Stimulated activated CD4-positive, alpha-beta T cell treated with anti-CD3 and anti-CD28 coated beads, Interleukin-2, amount 100 ng/mL, for 48 hours (primary cell): ENCODE data around the gene TCF4.

ENCODE experiments used
- DNase-seq, 2 donors: peaks; one replicate each; pipeline ENCODE4 v3.0.0-alpha.2; 2020

TCF4 gene

GRCh38 chr18:55588111-55588869 is at the start of gene TCF4:
Gene TCF4 (minus strand): TSS chr18:55588192. CDS start chr18:55587116, 1,076 bp downstream.
- DNase-seq = no peak

DNA sequence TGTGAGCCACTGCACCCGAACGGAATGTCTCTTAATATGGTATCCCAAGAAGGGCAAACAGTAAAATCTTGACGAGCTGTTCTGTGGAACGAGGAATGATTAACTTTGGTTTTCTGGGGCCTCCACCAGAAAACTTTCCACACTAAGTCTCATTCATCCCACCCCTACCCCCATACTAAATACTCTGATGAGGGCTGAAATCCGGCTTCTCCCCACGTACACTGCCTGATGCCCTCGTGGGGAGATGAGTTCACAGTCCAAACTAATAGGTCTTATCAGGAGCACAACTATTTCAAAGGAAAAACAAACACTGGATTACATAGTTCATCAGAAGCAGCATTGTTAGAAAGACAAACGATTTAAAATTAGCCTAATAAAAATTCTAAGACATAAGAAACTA is 49.2 kb upstream of the TCF4 start:
- no peak for DNase-seq

DNA sequence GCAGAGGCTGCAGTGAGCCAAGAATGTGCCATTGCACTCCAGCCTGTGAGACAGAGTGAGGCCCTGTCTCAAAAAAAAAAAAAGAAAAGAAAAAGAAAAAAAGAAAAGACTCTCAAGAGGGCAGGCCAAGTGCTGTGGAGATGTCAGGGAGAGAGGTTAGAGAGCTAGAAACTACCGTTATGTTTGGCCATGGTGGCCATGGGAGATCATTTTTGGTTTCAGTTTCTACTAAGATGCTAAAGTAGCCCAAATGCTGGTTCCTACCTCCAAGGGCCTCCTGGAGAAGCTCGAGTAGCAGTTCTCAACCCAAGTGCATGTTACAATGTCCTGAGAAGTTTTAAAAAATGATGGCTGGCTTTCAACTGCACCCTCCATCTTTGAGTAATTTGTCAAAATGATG is 47.4 kb upstream of the TCF4 start:
- no peak for DNase-seq

GRCh38 chr18:55634545-55634944 is 46.6 kb upstream of the TCF4 start:
- DNase-seq = no peak

- DNase-seq = no peak
These were observed 45.0 kb upstream of the TCF4 start for GRCh38 chr18:55633032-55633431.

DNA sequence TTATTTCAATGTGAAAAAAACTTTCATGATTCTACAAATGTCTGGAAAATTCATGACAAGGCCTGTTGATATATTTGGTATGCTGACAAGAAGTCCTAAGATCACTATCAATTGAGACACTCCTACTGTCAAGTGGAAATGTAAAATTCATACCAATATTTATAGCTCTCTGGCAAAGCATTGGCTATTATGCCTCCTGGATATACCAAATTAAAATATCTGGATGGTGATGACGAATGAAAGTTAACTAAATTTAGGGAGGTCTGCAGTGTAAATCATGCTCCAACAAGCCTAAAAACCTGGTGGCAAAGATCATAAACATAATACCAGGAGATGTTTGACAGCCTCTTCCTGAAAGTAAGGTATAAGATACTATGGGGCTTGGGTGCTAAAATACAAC is 41.1 kb upstream of the TCF4 start:
- DNase-seq = no peak

GRCh38 chr18:55627007-55627406 is 39.0 kb upstream of the TCF4 start:
- no peak for DNase-seq

GRCh38 chr18:55625901-55626300 is 37.9 kb upstream of the TCF4 start:
- no peak for DNase-seq

- DNase-seq = no peak
These were observed 35.6 kb upstream of the TCF4 start for GRCh38 chr18:55623626-55624025.

GRCh38 chr18:55610506-55610905 is 22.5 kb upstream of the TCF4 start:
- no peak for DNase-seq

GRCh38 chr18:55609160-55609825 is 21.3 kb upstream of the TCF4 start:
- no peak for DNase-seq

GRCh38 chr18:55608497-55608896 is 20.5 kb upstream of the TCF4 start:
- no peak for DNase-seq

GRCh38 chr18:55607773-55608172 is 19.8 kb upstream of the TCF4 start:
- DNase-seq = no peak

GRCh38 chr18:55605733-55606338 is 17.8 kb upstream of the TCF4 start:
- no peak for DNase-seq

GRCh38 chr18:55603775-55604174 is 15.8 kb upstream of the TCF4 start:
- DNase-seq = no peak

DNA sequence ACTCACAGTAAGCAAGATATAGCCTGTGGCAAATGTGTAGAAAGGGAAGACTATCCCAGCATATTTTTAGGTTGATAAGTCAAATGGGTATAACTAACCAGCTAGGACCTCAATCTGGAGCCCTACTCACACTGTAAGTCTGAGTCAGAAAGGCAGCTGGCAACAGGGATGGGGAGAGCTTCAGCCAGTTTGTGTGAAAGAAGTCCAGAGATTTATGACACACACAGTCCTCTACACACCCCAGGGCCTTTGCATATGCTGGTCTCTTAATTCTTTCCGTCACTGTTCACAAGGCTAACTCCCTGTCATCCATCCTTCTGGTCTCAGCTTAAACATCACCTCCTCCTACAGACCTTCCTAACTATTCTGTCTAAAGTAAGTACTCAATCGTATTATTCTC is 5.9 kb upstream of the TCF4 start:
- DNase-seq = no peak

- no peak for DNase-seq
These were observed 4.6 kb upstream of the TCF4 start for GRCh38 chr18:55592572-55592971.

DNA sequence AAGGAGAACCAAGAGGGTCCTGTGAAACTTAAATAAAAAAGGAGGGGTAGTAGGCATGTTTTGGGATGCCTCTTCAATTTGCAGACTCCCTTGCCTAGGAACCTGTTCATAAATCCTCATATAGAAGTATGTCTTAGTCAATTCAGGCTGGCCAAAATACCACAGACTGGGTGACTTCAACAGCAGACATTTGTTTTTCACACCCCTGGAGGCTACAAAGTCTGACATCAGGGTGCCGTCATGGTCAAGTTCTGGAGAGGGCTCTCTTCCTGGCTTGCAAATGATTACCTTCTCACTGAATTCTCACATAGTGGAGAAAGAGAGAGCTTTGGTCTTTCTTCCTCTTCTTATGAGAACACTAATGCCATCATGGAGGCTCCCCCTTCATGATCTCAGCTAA is 4.1 kb upstream of the TCF4 start:
- no peak for DNase-seq

DNA sequence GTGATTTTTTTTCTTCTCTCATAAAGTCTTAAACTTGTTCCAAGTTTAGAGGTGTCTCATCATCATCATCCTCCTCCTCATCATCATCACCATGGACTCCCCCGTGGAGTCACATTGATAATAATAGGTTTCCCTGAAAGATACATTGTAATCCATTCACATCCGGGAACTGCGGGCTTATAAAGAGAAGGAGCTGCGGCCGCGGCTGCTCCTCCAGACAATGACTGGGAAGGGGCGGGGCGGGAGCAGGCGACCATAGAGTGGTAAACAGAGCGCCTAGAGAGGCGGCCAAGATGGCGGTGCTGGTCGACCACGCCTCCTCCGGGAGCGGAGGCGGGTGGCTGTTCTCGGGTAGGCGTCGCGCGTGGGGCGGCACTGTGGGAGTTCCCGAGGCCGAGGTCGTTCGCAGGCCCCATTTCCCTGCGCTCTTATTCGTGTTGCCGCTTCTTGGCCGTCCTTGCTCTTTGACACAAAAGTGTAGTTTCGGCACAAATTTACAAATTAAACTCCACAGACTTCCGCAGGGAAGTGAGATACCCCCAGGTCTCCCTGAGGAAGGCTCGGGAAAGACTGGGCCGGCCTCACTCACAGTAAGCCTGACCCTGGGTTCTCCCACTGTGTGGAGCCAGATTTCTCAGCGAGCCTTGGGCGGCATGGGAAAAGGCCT is 1.8 kb upstream of the TCF4 start:
- DNase-seq = peak; percentile 36 to 66

DNA sequence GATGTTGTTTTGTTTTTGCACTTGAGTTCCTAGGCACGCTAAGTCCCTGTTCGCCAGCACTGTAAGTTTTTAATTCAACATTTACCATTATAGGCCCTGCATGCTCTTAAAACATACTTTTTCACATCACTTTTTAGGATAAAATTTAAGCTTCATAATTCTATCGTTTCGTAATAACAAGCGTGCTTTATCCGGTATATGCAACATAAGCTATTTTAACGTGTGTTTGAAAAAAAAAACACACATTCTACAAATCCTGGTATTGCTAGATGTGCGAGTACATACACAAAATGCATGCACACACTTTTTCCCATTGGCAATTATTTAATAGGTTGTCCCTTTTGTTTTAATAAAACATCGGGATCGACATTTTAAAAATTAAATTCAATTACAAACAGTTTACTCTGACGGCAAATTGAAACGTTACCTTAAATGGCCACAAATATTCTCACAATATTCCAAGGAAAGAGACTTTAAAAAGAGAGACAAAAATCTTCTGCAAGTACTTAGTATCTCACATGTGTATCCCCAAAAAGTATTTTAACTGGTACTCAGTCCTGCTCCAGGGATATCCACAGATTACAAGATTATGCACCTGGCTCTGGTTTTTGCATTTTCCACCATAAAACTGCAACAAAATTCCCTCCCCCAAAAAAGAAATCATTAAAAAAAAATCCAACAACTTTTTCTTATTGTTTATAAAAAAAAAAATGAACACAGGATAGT is 1.0 kb upstream of the TCF4 start:
- no peak for DNase-seq

DNA sequence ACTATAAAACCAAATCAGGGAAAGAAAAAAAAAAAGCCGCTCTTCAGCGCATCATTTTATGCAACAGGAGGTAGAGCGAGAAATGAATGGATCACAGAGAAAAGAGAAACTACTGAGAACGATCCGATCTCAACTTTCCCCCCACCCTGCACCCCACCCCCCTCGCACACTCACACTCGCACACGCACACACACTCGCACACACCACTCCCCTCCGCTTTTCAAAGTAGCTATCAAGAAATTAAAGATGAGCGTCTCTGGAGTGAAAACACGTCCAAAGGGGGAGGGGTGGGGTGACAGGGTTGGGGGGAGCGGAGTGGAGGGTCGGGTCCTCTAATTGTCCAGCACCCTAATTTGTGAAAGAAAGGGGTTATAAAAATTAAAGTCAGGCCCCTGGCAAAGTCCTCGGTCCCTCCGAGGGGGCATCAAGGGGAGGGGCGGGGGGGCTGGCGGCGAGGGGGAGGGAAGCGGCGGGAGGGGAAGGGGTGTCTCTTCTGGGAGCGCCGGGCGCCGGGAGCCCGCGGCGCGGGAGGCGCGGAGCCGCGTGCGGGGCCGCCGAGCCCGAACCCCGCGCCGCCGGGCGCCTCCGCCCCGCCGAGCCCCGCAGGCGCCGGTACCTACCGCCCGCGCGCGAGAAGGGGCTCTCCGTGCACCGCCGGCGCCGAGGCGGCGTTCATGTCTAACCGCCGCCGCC is 428 bp downstream of the TCF4 start:
- DNase-seq = no peak

GRCh38 chr18:55585920-55586561 is 2.0 kb downstream of the TCF4 start:
- DNase-seq = no peak
